Nephron (organoid): ENCODE data around the gene ASPG.

Experiments
- H3K27ac Mint-ChIP-seq, 3 experiments: 2 replicates each; pipeline ENCODE4 v1.8.0; 2020; ENCODE audit warnings: mixed read lengths in 3 of 3, mild to moderate bottlenecking in 2 of 3, moderate library complexity in 1 of 3
- H3K27me3 Mint-ChIP-seq: 2 replicates; pipeline ENCODE4 v1.8.0; 2021; ENCODE audit warnings: low read depth, mild to moderate bottlenecking, moderate library complexity, mixed read lengths
- H3K36me3 Mint-ChIP-seq: 2 replicates; pipeline ENCODE4 v1.8.0; 2020; ENCODE audit warnings: low read depth, mixed read lengths
- H3K4me1 Mint-ChIP-seq: 2 replicates; pipeline ENCODE4 v1.8.0; 2020; ENCODE audit warnings: mixed read lengths
- H3K4me3 Mint-ChIP-seq, 3 experiments: 2 replicates each; pipeline ENCODE4 v1.8.0; 2020; ENCODE audit warnings: mild to moderate bottlenecking in 3 of 3, mixed read lengths in 3 of 3, moderate library complexity in 2 of 3
- H3K9me3 Mint-ChIP-seq: 2 replicates; pipeline ENCODE4 v1.8.0; 2020; ENCODE audit warnings: mixed read lengths
- TF ChIP-seq, protein P1 (sequence below), 3 experiments: fragments of 200-600 bp; sonication (generic); IDR thresholded peaks; one replicate each; pipeline ENCODE4 v1.5.0; 2021; ENCODE audit warnings: antibody characterized with exemption in 3 of 3; ENCODE audit not compliant: unreplicated experiment in 3 of 3

The ASPG gene

DNA sequence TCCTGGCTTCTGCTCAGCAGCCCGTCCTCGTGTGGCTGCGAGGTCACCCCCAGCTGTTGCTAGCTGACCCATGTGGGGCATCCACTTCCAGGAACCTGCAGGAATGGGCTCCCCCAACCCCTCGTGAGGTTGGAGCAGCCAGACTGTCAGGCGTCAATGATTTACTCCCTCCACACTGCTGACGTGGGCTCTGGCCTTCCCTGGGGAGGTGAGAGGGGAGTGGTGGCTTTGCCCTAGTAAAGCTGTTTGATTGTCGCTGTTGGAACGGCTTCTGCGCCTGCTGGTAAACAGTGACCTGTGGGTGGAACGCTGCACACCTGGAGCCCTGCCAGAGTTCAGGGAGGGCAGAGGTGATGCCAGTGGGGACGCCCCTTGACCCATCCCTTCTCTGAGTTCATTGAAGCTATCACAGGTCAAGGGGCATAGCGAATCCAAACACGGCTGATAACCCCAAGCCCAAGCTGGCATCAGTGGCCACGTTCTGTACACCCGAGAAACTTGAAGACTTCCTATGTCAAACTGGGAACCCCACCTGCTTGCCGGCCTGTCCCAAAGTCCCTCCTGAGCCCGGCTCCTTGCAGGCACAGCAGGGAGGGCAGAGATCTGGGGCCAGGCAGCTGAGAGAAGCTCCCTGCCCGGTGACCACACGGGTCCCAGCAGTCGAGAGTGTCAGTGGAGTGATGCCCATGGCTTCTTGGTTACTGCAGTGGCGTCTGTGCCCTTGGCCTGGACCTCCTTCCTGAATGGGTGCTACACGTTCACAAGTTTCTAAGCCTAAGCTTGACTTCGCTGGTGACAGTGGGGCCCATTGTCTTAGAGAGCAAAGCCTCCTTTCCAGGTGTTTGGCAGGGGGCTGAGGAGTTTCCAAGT, 2.7 kb downstream of the ASPG start:
- Mint-ChIP-seq H3K9me3 (no peaks in the 10 kb centered on the region), H3K27ac (no peak overlapping the region), H3K4me3 (no peak overlapping the region), H3K36me3 (no peaks in the 10 kb centered on the region), H3K27me3 (peaks cover 19% of the 10 kb centered on the region), H3K4me1 (peaks cover 15% of the 10 kb centered on the region)
- TF ChIP-seq, protein P1, sequence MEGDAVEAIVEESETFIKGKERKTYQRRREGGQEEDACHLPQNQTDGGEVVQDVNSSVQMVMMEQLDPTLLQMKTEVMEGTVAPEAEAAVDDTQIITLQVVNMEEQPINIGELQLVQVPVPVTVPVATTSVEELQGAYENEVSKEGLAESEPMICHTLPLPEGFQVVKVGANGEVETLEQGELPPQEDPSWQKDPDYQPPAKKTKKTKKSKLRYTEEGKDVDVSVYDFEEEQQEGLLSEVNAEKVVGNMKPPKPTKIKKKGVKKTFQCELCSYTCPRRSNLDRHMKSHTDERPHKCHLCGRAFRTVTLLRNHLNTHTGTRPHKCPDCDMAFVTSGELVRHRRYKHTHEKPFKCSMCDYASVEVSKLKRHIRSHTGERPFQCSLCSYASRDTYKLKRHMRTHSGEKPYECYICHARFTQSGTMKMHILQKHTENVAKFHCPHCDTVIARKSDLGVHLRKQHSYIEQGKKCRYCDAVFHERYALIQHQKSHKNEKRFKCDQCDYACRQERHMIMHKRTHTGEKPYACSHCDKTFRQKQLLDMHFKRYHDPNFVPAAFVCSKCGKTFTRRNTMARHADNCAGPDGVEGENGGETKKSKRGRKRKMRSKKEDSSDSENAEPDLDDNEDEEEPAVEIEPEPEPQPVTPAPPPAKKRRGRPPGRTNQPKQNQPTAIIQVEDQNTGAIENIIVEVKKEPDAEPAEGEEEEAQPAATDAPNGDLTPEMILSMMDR (IDR thresholded peaks at IDR 0.05; ENCODE audit: unreplicated experiment in 3 of 3): no peak

DNA sequence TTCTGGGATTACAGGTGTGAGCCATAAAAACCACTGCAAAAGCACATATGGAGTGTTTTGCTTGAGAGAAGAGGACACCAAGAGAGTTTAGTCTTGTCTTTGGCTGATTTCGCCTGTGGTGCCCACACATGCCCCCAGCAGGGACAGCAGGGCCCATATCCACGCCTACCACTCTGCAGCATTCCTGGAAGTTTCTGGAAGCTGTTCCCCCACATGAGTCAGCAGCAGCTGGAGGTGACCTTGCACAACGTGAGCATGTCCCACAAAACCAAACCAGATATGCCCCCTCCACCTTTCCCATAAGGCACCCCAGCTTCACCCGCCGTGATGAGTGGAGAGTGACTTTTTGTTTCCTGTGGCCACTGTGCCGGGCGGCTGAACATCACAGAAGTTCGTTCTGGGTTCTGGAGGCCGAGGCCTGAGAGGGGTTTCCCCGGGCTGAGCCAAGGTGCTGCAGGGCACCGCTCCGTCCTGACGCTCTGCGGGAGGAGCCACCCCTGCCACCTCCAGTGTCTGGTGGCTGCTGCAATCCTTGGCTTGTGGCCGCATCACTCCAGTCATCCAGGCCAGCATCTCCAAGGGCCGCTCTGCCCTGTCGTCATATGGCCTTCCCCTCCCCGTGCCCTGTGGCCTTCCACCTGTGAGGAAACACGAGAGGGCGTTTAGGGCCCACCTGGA, 4.7 kb downstream of the ASPG start:
- peaks cover 5% of the 10 kb centered on the region for H3K4me1 Mint-ChIP-seq
- H3K36me3 Mint-ChIP-seq: no peaks in the 10 kb centered on the region
- H3K9me3 Mint-ChIP-seq: no peaks in the 10 kb centered on the region
- H3K4me3 Mint-ChIP-seq: no peak overlapping the region
- peaks cover 8% of the 10 kb centered on the region for H3K27me3 Mint-ChIP-seq
- H3K27ac Mint-ChIP-seq: no peak overlapping the region
- TF ChIP-seq, protein P1 (IDR thresholded peaks at IDR 0.05; ENCODE audit: unreplicated experiment in 3 of 3): no peak

DNA sequence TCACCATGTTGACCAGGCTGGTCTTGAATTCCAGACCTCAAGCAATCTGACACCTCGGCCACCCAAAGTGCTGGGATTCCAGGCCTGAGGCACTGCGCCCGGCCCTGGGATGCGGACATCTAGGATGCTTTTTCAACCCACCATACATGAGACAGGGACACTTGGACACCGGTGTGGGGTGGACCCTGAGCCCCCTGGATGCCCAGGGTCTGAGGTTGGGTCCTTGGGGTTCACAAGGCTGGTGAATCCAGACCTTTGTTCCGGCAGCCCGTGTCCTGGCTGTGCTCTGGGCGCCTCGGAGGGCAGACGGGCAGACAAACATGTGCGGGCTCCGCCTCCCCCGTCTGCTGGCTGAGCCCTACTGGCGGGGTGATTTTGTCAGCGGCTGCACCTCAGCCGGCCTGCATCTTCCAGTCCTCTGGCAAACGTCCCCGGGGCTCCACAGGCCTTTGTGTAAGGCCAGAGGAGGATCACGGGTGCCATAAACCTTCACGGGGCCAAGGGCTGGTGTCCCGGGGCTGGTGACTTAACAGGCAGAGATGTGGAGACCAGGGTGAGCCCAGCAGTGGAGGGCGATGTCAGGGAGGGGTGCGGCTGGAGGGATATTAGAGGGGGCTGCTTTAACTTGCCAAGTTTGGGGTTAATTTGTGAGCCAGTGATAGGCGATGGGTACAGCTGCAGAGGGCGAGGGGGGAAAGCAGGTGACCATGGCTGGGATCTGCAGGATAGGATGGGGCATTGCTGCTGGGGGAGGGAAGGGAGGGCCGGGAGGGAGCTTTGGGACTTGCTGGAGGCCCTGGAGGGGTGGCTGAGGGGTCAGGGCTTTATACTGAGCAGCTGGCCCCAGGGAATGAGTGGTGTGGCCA, 5.8 kb downstream of the ASPG start:
- peaks cover 5% of the 10 kb centered on the region for H3K4me1 Mint-ChIP-seq
- no peak overlapping the region for H3K27ac Mint-ChIP-seq
- H3K4me3 Mint-ChIP-seq: no peak overlapping the region
- peaks cover 8% of the 10 kb centered on the region for H3K27me3 Mint-ChIP-seq
- H3K36me3 Mint-ChIP-seq: no peaks in the 10 kb centered on the region
- TF ChIP-seq, protein P1 (IDR thresholded peaks at IDR 0.05; ENCODE audit: unreplicated experiment in 3 of 3): no peak
- H3K9me3 Mint-ChIP-seq: no peaks in the 10 kb centered on the region

DNA sequence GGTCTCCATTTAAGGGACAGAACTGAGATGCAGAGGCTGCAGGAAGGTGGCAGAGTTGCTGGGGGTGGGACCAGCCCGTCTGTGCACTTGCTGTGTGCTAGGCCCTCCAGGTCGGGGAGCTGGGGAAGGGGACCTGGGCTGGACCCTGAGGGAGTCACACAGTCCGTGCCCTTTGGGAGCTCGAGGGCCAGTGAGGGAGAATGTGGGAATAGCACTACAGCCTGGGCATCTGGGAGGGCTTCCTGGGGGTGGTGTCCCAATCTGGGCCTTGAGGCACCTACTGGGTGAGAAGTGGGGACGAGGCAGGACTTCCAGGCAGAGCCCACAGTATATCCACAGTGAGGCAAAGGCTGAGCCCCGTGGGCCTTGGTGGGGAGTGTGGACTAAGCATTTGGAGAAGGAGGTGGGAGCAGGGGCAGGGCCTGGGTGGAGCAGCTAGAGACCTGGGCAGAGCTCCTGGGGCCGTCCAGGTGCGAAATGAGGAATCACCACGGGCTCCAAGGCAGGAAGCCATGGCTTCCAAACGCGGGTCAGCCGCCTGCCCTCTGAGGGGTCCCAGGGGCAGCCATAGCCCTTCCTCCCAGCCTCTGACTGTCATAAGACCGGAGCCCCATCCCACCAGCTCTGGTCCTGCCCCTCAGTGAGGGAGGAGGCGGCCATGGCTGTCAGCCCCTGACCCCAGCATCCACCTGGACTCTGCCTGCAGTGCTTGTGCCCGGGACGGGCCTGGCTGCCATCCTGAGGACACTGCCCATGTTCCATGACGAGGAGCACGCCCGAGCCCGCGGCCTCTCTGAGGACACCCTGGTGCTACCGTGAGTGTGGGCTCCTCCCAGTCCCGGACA, 6.6 kb downstream of the ASPG start:
- TF ChIP-seq, protein P1 (IDR thresholded peaks at IDR 0.05; ENCODE audit: unreplicated experiment in 3 of 3): no peak
- H3K27me3 Mint-ChIP-seq: peaks cover 8% of the 10 kb centered on the region
- no peaks in the 10 kb centered on the region for H3K9me3 Mint-ChIP-seq
- H3K36me3 Mint-ChIP-seq: no peaks in the 10 kb centered on the region
- H3K4me3 Mint-ChIP-seq: no peak overlapping the region
- peaks cover 3% of the 10 kb centered on the region for H3K4me1 Mint-ChIP-seq
- no peak overlapping the region for H3K27ac Mint-ChIP-seq

DNA sequence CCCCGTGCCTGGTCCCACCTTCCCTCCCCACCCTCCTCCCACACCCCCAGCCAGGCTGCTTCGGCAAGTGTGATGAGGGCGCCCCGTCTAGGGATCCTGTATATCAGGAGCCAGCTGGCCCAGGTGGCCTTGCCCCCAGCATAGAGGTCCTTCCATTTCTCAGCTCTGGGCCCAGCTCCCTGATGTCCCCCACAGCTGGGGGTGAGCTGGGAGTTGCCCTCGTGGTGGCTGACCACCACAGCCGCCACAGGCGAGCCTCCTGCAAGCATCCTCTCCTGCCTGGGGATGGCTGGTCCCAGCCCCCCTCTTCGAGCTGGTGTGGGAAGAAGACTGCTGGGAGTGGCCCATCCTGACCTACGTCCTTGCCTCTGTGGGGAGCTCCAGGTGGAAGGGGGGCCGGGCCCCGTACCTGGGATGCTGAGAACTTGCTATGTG, 7.4 kb downstream of the ASPG start:
- Mint-ChIP-seq H3K4me1 (no peaks in the 10 kb centered on the region), H3K9me3 (no peaks in the 10 kb centered on the region), H3K4me3 (no peak overlapping the region), H3K36me3 (no peaks in the 10 kb centered on the region), H3K27me3 (peaks cover 4% of the 10 kb centered on the region), H3K27ac (no peak overlapping the region)
- TF ChIP-seq, protein P1 (IDR thresholded peaks at IDR 0.05; ENCODE audit: unreplicated experiment in 3 of 3): no peak
